GM12865 (cell line): ENCODE data around the gene ARHGEF11.

ENCODE experiments used
- DNase-seq: peaks from one replicate; pipeline ENCODE4 v3.0.0; 2010; ENCODE audit warnings: low read depth
- H3K4me3 ChIP-seq: 2 replicates; pipeline ENCODE4 v1.5.1; 2011; ENCODE audit warnings: mild to moderate bottlenecking, low read depth, low read length, control low read depth
- CTCF ChIP-seq: IDR thresholded peaks from 2 replicates; pipeline ENCODE4 v1.5.1; 2011; ENCODE audit warnings: low read length, control low read depth, low read depth, inconsistent platforms; ENCODE audit not compliant: insufficient read depth; ENCODE audit errors: missing control alignments

ARHGEF11 gene

GRCh38 chr1:156937883-156938282 is 107.7 kb downstream of the ARHGEF11 start:
- DNase-seq, result no peak
- no peak overlapping the region for H3K4me3 ChIP-seq
- no peak for TF ChIP-seq CTCF

- no peak overlapping the region for H3K4me3 ChIP-seq
- peak; percentile 32 for DNase-seq
- TF ChIP-seq CTCF, result no peak
Measured at GRCh38 chr1:156936721-156937220, 108.8 kb downstream of the ARHGEF11 start.

- no peak overlapping the region for H3K4me3 ChIP-seq
- no peak for TF ChIP-seq CTCF
- no peak for DNase-seq
Measured at GRCh38 chr1:156936191-156936590, 109.4 kb downstream of the ARHGEF11 start.

GRCh38 chr1:156935505-156936128 is 109.9 kb downstream of the ARHGEF11 start:
- no peak for DNase-seq
- no peak for TF ChIP-seq CTCF
- no peak overlapping the region for H3K4me3 ChIP-seq

GRCh38 chr1:156933136-156933535 is 112.4 kb downstream of the ARHGEF11 start:
- DNase-seq, result no peak
- no peak overlapping the region for H3K4me3 ChIP-seq
- TF ChIP-seq CTCF, result no peak

GRCh38 chr1:156931974-156932710 is 113.4 kb downstream of the ARHGEF11 start:
- no peak for TF ChIP-seq CTCF
- no peak for DNase-seq
- H3K4me3 ChIP-seq, result no peak overlapping the region
